K562 (cell line): Measurements from ENCODE around the gene NAT9. TPM values are rescaled to one million over a fixed set of nuclear protein-coding genes. Genes with fewer than 3 reads are reported as not detected.

Experiments
- ATAC-seq: fragments of 200-7000 bp; cut with Tn5 transposase; 3 replicates; pipeline ENCODE4 v1.9.1; 2020; ENCODE audit warnings: moderate library complexity
- BruUV-seq: library from RNA; stranded (reverse); fragments of 400-500 nt; replicated peaks from 2 replicates; lab custom pipeline; 2021; lab: Mats Ljungman, UMichigan
- CTCF ChIA-PET: fragments of 300-600 bp; formaldehyde crosslinking; extraction: SDS; loops from one replicate; lab custom pipeline; 2021; ENCODE audit warnings: low intra/inter-chr PET ratio; lab: Yijun Ruan, JAX
- POLR2A ChIA-PET: fragments of 300-600, 350-650 bp; sonication (Branson Sonifier 250); formaldehyde crosslinking; extraction: SDS; loops from one replicate; lab custom pipeline; 2021; ENCODE audit warnings: antibody characterized with exemption, inconsistent platforms; lab: Yijun Ruan, JAX
- DNase-seq, 4 experiments: peaks; one replicate each; pipeline versions ENCODE4 v3.0.0 to v3.0.0-alpha.2; 2011 to 2018; ENCODE audit warnings: low spot score in 3 of 4, mixed read lengths in 3 of 4; ENCODE audit errors: extremely low read depth in 1 of 4
- FAIRE-seq: peaks from 2 replicates; lab custom pipeline; 2011; peaks lifted over from hg19 to GRCh38; lab: Jason Lieb, UNC
- H2AFZ ChIP-seq: 2 replicates; pipeline ENCODE4 v1.6.0; 2011; ENCODE audit warnings: low read depth, low read length, control low read depth, inconsistent platforms
- H3K27ac ChIP-seq: fragments of 200-600 bp; 3 replicates; pipeline ENCODE4 v1.8.0; 2011; ENCODE audit warnings: low read depth, mild to moderate bottlenecking, control low read depth, inconsistent platforms, low read length, moderate library complexity, mixed read lengths; ENCODE audit errors: extremely low read depth
- H3K27me3 ChIP-seq, 2 experiments: fragments of 300-600 bp in 1 of 2; 2 replicates in 1 of 2; 3 replicates in 1 of 2; pipeline versions ENCODE4 v1.6.0 to v1.8.0; 2011; ENCODE audit warnings: inconsistent platforms in 2 of 2, low read length in 2 of 2, mild to moderate bottlenecking in 1 of 2, mixed read lengths in 1 of 2, moderate library complexity in 1 of 2; ENCODE audit not compliant: control insufficient read depth in 2 of 2, insufficient read depth in 2 of 2
- H3K36me3 ChIP-seq: fragments of 300-600 bp; 3 replicates; pipeline ENCODE4 v1.8.0; 2011; ENCODE audit warnings: mild to moderate bottlenecking, low read length, inconsistent platforms; ENCODE audit not compliant: control insufficient read depth, insufficient read depth
- H3K4me1 ChIP-seq, 2 experiments: fragments of 200-600 bp in 1 of 2; replicated peaks in 1 of 2; 2 replicates in 1 of 2; 3 replicates in 1 of 2; pipeline versions ENCODE4 v1.5.1 to v1.8.0; 2011; ENCODE audit warnings: inconsistent platforms in 2 of 2, low read length in 2 of 2, mild to moderate bottlenecking in 1 of 2, mixed read lengths in 1 of 2, moderate library complexity in 1 of 2; ENCODE audit not compliant: control insufficient read depth in 2 of 2, insufficient read depth in 2 of 2
- H3K4me2 ChIP-seq: 2 replicates; pipeline ENCODE4 v1.6.1; 2011; ENCODE audit warnings: low read length, control low read depth, inconsistent platforms, mixed read lengths; ENCODE audit not compliant: insufficient read depth
- H3K4me3 ChIP-seq: fragments of 200-600 bp; sonication (generic), shearing (Covaris generic); 2 replicates; pipeline ENCODE4 v1.5.1; 2016; ENCODE audit warnings: control low read depth, inconsistent platforms
- H3K79me2 ChIP-seq: fragments of 200-600 bp; 3 replicates; pipeline ENCODE4 v1.8.0; 2011; ENCODE audit warnings: low read length, inconsistent platforms; ENCODE audit not compliant: control insufficient read depth, insufficient read depth
- H3K9ac ChIP-seq, 2 experiments: 2 replicates each; pipeline versions ENCODE4 v1.6.0 to v1.6.1; 2011; ENCODE audit warnings: low read depth in 2 of 2, low read length in 2 of 2, control low read depth in 1 of 2, inconsistent platforms in 1 of 2, mild to moderate bottlenecking in 1 of 2, mixed read lengths in 1 of 2; ENCODE audit not compliant: insufficient read depth in 1 of 2
- H3K9me1 ChIP-seq: one replicate; pipeline ENCODE4 v1.6.0; 2011; ENCODE audit warnings: inconsistent platforms, mild to moderate bottlenecking, low read length, moderate library complexity; ENCODE audit not compliant: control insufficient read depth, insufficient read depth
- H3K9me3 ChIP-seq: replicated peaks from 2 replicates; pipeline ENCODE4 v1.5.1; 2011; ENCODE audit warnings: low read depth, low read length, inconsistent platforms; ENCODE audit not compliant: control insufficient read depth, insufficient read depth
- H4K20me1 ChIP-seq: replicated peaks from 2 replicates; pipeline ENCODE4 v1.6.1; 2011; ENCODE audit warnings: low read length, inconsistent platforms, mixed read lengths; ENCODE audit not compliant: control insufficient read depth, insufficient read depth
- BCOR ChIP-seq: fragments of 450-650 bp; IDR thresholded peaks from 2 replicates; pipeline ENCODE4 v1.6.1; 2016
- CREBBP ChIP-seq: IDR thresholded peaks from one replicate; pipeline ENCODE4 v1.6.1; 2012; ENCODE audit warnings: low read depth, mild to moderate bottlenecking, control low read depth, inconsistent platforms, low read length
- DACH1 ChIP-seq: fragments of 450-650 bp; IDR thresholded peaks from 2 replicates; pipeline ENCODE4 v1.6.1; 2018; ENCODE audit not compliant: partially characterized antibody
- NFE2 ChIP-seq: IDR thresholded peaks from 2 replicates; pipeline ENCODE4 v1.6.1; 2014; ENCODE audit warnings: antibody characterized with exemption, low read depth
- NFRKB ChIP-seq: fragments of 450-650 bp; IDR thresholded peaks from 2 replicates; pipeline ENCODE4 v1.6.1; 2016; ENCODE audit warnings: low read depth
- POLR2G ChIP-seq: fragments of 200-400 bp; formaldehyde crosslinking; IDR thresholded peaks from 2 replicates; pipeline ENCODE4 v1.6.1; 2017; ENCODE audit warnings: low read depth, mild to moderate bottlenecking, antibody characterized with exemption, low read length, moderate library complexity
- ZBTB12 ChIP-seq: fragments of 250-450 bp; sonication (Bioruptor Pico); IDR thresholded peaks from 2 replicates; pipeline ENCODE4 v1.4.0; 2020
- ZFPM2 ChIP-seq: fragments of 250-450 bp; sonication (Bioruptor Pico); IDR thresholded peaks from 2 replicates; pipeline ENCODE4 v1.5.1; 2022; ENCODE audit warnings: mild to moderate bottlenecking
- ZNF23 ChIP-seq: fragments of 250-450 bp; sonication (Bioruptor Pico); IDR thresholded peaks from 2 replicates; pipeline ENCODE4 v1.4.0; 2020; ENCODE audit warnings: mild to moderate bottlenecking
- WGBS: fragments of 100-300 bp; shearing (Covaris generic); methylation state at CpG from one replicate; pipeline ENCODE4 v1.1.6; 2016; ENCODE audit warnings: low coverage, mixed read lengths; ENCODE audit not compliant: insufficient coverage; ENCODE audit errors: missing lambda C conversion rate; 5-methylcytosine and 5-hydroxymethylcytosine counted together
- in situ Hi-C: fragments of 300-500 bp; cut with MboI; formaldehyde crosslinking; loops from 4 replicates; pipeline ENCODE4 v1.15.0; 2018; ENCODE audit warnings: inconsistent platforms, mixed read lengths
- intact Hi-C: fragments of 100-400 bp; cut with micrococcal nuclease; formaldehyde crosslinking; loops from 2 replicates; pipeline ENCODE4 v1.14.2; 2022
- polyA plus RNA-seq, 8 experiments: library from polyadenylated mRNA; depleted of rRNA in 4 of 8; stranded (reverse) in 5 of 8; unstranded in 3 of 8; fragments of >200 nt; fragmentation: Nextera tagmentation in 2 of 8; fragmentation: Illumina TruSeq in 1 of 8; extraction: Ambion mirVana in 2 of 8; extraction: Trizol in 1 of 8; gene quantifications; 2 replicates each; pipeline versions ENCODE4 v1.2.1 to v1.2.3, GENCODE V29; 2011 to 2014; ENCODE audit warnings: inconsistent platforms in 1 of 8, missing spikeins in 1 of 8
- total RNA-seq, 7 experiments: library from RNA; depleted of rRNA in 6 of 7; stranded (reverse); fragments of >200 nt in 6 of 7; fragmentation: Illumina TruSeq in 2 of 7; extraction: Trizol in 2 of 7; gene quantifications; 2 replicates each; pipeline versions ENCODE4 v1.2.1 to v1.2.3, GENCODE V29; 2011 to 2021; ENCODE audit warnings: low replicate concordance in 1 of 7
- TF ChIP-seq, protein P1 (sequence below): fragments of 450-650 bp; IDR thresholded peaks from 2 replicates; pipeline ENCODE4 v1.6.1; 2016; ENCODE audit warnings: mild to moderate bottlenecking
- TF ChIP-seq, protein P2 (sequence below): fragments of 150-350 bp; IDR thresholded peaks from 2 replicates; pipeline ENCODE4 v1.6.1; 2014; ENCODE audit warnings: low read depth, mild to moderate bottlenecking, low read length, borderline replicate concordance

Gene NAT9
- total and polyA plus RNA-seq, 9 of the 15 experiments (the other 6 are each of a cell fraction or from before 2014, with no cell fraction given), result 4.2 to 63.6 (median 40.8) TPM

GRCh38 chr17:74806334-74806733 is 30.2 kb upstream of the NAT9 start:
- no peak overlapping the region for H2AFZ ChIP-seq
- ChIA-PET POLR2A (interaction anchor here (0.7 kb wide), 1 partner anchor 37 kb away, joined by 3 read pairs; no protein-coding TSS in a partner anchor), CTCF (no interaction called here)
- no TSS peak for BruUV-seq
- no peaks in the 10 kb centered on the region for H3K9me1 ChIP-seq
- TF ChIP-seq NFRKB (no peak), ZBTB12 (CRISPR knock-in tag) (no peak), DACH1 (no peak), NFE2 (no peak), ZNF23 (CRISPR knock-in tag) (no peak), BCOR (no peak), POLR2G (no peak), CREBBP (no peak), ZFPM2 (no peak)
- TF ChIP-seq, protein P1, sequence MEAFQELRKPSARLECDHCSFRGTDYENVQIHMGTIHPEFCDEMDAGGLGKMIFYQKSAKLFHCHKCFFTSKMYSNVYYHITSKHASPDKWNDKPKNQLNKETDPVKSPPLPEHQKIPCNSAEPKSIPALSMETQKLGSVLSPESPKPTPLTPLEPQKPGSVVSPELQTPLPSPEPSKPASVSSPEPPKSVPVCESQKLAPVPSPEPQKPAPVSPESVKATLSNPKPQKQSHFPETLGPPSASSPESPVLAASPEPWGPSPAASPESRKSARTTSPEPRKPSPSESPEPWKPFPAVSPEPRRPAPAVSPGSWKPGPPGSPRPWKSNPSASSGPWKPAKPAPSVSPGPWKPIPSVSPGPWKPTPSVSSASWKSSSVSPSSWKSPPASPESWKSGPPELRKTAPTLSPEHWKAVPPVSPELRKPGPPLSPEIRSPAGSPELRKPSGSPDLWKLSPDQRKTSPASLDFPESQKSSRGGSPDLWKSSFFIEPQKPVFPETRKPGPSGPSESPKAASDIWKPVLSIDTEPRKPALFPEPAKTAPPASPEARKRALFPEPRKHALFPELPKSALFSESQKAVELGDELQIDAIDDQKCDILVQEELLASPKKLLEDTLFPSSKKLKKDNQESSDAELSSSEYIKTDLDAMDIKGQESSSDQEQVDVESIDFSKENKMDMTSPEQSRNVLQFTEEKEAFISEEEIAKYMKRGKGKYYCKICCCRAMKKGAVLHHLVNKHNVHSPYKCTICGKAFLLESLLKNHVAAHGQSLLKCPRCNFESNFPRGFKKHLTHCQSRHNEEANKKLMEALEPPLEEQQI, result no peak
- TF ChIP-seq, protein P2, sequence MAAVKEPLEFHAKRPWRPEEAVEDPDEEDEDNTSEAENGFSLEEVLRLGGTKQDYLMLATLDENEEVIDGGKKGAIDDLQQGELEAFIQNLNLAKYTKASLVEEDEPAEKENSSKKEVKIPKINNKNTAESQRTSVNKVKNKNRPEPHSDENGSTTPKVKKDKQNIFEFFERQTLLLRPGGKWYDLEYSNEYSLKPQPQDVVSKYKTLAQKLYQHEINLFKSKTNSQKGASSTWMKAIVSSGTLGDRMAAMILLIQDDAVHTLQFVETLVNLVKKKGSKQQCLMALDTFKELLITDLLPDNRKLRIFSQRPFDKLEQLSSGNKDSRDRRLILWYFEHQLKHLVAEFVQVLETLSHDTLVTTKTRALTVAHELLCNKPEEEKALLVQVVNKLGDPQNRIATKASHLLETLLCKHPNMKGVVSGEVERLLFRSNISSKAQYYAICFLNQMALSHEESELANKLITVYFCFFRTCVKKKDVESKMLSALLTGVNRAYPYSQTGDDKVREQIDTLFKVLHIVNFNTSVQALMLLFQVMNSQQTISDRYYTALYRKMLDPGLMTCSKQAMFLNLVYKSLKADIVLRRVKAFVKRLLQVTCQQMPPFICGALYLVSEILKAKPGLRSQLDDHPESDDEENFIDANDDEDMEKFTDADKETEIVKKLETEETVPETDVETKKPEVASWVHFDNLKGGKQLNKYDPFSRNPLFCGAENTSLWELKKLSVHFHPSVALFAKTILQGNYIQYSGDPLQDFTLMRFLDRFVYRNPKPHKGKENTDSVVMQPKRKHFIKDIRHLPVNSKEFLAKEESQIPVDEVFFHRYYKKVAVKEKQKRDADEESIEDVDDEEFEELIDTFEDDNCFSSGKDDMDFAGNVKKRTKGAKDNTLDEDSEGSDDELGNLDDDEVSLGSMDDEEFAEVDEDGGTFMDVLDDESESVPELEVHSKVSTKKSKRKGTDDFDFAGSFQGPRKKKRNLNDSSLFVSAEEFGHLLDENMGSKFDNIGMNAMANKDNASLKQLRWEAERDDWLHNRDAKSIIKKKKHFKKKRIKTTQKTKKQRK, result no peak
- no peaks in the 10 kb centered on the region; the same call in none of the 2 replicates for H4K20me1 ChIP-seq
- 59% methylated on average over 10 of the region's 10 CpGs for WGBS
- in situ Hi-C loops, result no loop called here
- no peaks in the 10 kb centered on the region for H3K9me3 ChIP-seq
- no peak overlapping the region for H3K9ac ChIP-seq
- no peak for DNase-seq
- no peak for ATAC-seq
- H3K79me2 ChIP-seq, result no peaks in the 10 kb centered on the region
- no peak for FAIRE-seq
- H3K27ac ChIP-seq, result no peak overlapping the region
- H3K27me3 ChIP-seq, result no peaks in the 10 kb centered on the region
- intact Hi-C loops, result no loop called here
- H3K4me3 ChIP-seq, result no peak overlapping the region
- H3K4me2 ChIP-seq, result no peak overlapping the region
- H3K36me3 ChIP-seq, result no peaks in the 10 kb centered on the region; the same call in 1 of the 3 replicates
- H3K4me1 ChIP-seq, result no peaks in the 10 kb centered on the region
